Hepatic stellate cell (primary cell): ENCODE measurements around the gene YWHAQ.
A peak's percentile ranks its signal among the peaks of the same experiment; 100 is the strongest.
"Not testable (repeated sequence)": the region's sequence is repeated elsewhere in the genome, so short reads cannot be mapped to it uniquely, and the experiment has no call there.

Experiments used
- DNase-seq: peaks from one replicate; pipeline ENCODE4 v3.0.0; 2011; ENCODE audit warnings: low spot score

The YWHAQ gene

DNA sequence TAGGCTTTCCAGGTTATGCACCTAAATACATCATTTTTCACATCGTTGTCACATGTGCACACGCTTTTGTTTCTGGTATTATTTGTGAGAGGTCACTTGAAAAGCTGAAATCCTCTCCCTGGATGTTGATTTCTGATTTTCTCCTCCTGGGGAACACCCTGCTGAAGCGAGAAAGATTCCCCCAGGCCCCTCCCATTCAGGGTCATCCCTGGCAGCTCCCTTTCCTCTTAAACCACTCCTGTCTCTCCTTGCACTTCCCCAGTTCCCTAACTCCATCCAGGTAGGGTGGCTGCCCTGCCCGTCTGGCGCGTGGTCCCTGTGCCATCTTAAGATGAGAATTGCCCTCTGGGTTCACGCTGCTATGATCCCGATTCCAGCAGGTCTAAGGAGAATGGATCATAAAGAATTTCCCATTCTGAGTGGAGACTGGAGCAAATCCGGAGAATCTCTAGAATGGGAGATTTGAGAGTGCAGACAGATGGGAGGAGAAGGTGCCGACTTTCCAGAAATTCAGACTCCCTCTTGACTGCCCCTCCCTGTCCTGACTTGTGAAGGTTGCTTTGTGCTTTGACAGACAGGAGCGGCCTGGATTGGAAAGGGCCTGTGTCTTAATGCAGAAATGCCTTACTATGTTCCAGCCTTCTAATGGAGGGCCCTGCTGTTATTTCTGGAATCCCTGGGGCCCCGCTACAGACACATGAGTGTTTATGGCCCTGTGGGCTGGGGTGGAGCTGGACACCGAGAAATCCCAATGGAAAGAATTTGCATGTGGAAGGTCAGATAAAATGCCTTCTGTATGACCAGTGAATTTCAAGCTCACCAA lies 1.3 kb upstream of the YWHAQ start:
- DNase-seq, result peak; percentile 72

DNA sequence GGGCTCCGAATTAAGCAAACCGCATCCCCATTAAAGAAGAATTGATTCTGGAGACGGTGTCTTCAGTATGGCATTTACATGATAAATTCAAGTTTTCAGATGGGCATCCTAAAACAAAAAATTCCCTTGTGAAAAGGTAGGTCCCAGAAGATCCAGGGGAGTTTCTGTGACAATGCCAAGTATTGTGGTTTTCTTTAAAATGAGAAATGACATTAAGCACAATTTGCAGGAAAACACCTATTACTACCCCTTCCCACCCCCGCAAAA lies 689 bp upstream of the YWHAQ start:
- no peak for DNase-seq

GRCh38 chr2:9630117-9630735 lies 571 bp downstream of the YWHAQ start:
- DNase-seq, result peak; percentile 56

DNA sequence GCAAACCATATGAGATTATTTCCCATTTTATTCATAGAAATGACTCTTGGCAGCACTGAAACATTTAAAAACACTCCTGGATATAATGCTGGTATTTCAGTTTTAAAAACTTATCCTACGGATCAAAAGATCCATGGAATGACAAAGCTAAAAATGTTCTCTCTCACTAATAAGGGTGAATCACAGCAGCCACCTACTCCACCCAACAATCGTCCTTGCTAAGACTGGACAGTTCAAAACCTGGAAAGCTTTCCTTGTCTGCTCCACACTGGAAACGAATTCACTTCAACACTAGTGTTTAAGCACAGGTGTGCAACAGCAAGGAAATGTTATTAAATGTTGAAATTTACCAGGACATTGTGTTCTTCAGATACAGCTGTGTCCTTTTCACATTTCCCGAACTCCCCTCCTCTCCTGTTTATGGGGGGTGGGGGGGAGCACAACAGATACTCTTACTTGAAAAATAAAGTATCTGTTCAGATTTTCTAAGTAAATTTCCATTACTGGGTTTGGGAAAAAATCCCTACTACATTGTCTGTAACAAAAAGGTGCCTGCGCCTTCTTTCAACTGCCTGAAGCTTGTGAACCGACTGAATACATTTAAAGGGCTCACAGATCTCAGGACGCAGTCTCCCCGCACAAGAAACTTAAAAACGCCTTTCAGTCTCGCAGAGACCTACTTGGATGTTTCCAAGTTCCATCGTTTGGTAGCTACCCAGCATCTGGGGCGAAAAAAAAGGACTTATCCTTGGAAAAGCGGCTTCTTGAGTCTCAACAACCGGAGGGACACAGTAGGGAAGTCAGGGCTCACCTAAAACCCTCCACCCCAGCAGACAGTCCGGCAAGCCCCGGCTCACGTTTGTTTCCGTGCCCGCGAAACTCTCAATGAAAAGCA lies 1.3 kb downstream of the YWHAQ start:
- peak; percentile 42 for DNase-seq

DNA sequence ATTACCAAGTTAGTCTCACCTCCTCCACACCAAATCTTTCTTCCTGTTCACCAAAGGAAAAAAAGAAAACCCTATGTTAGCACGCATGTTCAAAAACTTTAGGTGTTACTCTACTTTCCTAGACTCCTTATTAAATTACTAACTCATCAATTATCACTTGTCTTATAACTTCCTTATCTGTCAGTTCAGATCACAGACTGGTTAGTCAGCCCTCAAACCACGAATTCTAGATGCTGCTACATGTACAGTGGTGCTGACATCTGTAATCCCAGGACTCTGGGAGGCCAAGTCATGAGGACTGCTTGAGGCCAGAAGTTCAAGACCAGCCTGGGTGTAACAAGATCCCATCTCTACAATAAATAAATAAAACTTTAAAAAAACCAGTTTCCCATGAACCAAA lies 3.5 kb downstream of the YWHAQ start:
- DNase-seq, result no peak

- DNase-seq, result no peak
These were observed 7.6 kb downstream of the YWHAQ start for GRCh38 chr2:9623151-9623550.

DNA sequence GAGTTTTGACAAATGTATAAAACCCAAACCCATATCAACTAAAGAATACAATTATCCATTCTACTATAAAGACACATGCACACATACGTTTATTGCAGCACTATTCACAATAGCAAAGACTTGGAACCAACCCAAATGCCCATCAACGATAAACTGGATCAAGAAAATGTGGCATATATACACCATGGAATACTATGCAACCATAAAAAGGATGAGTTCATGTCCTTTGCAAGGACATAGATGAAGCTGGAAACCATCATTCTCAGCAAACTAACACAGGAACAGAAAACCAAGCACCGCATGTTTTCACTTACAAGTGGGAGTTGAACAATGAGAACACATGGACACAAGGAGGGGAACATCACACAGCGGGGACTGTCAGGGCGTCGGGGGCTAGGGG lies 9.1 kb downstream of the YWHAQ start:
- DNase-seq, result not testable (repeated sequence)

GRCh38 chr2:9618410-9618809 lies 12.4 kb downstream of the YWHAQ start:
- DNase-seq, result no peak

DNA sequence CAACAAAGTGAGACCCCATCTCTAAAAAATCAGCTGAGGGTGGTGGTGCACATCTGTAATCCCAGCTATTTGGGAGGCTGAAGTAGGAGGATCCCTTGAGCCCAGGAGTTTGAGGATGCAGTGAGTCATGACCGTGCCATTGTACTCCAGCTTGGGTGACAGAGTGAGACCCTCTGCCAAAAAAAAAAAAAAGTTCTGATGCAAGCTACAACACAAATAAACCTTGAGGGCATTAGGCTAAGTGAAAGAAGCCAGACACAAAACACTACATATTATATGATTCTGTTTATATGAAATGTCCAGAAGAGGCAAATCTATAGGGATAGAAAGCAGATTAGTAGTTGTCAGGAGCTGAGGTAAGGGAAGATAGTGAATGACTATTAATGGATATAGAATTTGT lies 13.0 kb downstream of the YWHAQ start:
- no peak for DNase-seq

DNA sequence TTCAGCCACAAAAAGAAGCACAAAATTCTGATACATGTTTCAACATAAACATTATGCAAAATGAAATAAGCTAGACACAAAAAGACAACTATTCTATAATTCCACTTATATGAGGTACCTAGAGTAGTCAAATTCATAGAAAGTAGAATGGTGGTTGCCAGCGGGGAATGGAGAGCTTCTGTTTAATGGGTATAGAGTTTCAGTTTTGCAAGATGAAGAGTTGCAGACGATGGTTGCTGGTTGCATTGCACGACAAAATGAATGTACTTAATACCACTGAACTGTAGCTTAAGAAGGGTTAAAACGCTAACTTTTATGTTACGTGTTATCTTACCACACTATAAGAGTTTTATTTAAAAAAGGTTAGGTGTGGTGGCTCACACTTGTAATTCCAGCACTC lies 13.5 kb downstream of the YWHAQ start:
- DNase-seq, result no peak

DNA sequence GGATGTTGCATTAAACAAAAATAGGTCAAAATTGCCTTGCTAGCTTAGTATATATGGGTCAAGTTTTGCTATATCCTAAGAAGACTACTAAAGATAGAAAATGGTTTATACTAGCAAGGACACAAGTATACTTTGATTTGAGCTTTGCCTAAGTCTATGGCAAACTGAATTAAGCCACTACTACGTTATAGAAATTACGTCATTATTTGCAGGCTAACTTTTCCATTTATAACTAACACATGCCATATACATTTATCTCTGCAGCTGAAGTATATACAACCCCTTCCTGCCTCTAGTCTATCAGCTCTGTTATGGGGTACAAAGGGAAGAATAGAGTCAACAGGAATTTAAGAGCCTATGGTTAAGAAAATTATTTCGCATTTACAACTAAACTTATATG lies 16.2 kb downstream of the YWHAQ start:
- DNase-seq, result no peak

DNA sequence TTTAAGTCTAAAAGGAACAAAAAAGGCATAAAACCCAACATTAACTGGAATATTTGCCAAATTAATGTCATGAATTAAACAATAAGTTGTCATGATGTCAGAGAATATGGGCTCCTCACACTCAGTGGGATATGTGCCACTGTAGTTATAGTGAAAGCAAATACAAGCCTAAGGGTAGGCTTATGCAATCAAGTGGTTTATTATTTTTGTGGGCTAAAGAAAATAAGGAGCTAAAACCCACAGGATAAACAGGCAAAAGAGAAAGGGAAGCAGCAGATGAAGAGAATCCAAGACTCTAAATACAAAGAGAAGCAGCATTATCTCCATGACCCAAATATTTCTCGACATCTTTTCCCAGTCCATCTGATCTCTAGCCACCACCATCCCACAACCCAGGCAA lies 17.5 kb downstream of the YWHAQ start:
- peak; percentile 79 for DNase-seq

DNA sequence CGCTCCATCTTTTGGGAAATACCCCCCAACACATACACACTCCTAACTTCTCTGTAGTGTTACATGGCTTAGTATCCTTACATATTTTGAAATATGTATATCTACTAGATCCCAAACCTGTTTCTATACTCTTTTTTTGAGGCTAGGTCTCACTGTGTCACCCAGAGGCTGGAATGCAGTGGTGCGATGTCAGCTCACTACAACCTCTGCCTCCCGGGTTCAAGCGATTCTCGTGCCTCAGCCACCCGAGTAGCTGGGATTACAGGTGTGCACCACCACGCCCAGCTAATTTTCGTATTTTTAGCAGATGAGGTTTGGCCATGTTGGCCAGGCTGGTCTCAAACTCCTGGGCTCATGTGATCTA lies 19.3 kb downstream of the YWHAQ start:
- not testable (repeated sequence) for DNase-seq

DNA sequence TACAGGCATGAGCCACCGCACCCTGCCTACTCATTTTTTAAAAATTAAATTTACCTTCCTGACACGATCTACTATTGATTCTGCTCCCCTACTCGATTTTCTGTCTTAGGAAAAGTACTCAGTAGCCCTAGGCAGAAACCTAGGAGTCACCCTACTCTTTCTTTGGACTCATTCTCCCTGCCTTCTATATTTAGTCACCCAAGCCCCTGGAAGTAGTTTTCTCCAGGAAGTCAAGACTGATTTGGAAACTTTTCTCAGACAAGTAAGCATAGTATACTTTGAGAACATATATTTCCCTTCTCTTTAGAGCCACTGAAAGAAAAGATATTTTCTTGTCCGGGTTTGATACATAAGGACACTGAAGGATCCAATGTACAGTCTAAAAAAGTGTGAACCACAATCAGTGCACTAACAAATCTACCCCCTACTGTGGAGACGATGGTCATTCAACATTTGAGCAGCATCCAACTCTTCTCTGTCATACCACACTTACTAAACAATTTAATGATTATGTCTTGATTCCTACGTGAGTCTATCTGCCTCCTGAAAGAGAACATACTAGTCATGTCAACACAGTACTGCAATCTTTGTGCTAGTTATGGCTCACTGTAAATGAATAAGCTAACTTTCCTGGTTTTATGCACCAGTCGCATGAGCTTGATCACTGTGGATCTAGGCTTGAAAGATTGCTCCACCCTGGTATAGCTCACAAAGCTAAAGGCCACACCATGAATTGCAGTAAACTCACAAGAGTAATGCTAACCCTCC lies 19.8 kb downstream of the YWHAQ start:
- no peak for DNase-seq

DNA sequence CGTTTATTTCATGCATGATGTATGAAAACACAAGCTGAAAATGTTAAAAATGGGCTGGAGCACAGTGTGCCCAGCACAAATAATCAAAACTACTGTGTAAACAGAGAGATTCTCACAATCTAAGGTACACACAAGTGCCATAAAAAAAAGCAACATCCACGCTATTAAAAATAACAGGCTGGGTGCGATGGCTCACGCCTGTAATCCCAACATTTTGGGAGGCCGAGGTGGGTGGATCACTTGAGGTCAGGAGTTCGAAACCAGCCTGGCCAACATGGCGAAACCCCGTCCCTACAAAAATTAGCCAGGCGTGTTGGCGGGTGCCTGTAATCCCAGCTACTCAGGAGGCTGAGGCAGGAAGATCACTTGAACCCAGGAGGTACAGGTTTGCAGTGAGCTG lies 22.3 kb downstream of the YWHAQ start:
- not testable (repeated sequence) for DNase-seq

- no peak for DNase-seq
These were observed 28.4 kb downstream of the YWHAQ start for GRCh38 chr2:9602412-9602811.

GRCh38 chr2:9601397-9601796 lies 29.4 kb downstream of the YWHAQ start:
- no peak for DNase-seq

DNA sequence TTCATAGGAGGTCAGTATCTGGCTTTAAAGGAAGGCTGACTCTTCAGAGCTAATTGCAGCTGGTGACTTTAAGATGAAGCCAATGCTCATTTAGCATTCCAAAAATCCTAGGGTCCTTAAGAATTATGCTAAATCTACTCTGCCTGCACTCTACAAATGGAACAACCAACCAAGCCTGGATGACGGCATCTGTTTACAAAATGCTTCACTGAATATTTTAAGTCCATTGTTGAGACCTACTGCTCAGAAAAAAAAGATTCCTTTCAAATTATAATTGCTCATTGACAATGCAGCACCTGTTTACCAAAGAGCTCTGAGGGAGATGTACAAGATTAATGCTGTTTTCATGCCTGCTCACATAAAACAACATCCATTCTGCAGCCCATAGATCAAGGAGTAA lies 31.4 kb downstream of the YWHAQ start:
- DNase-seq, result no peak

DNA sequence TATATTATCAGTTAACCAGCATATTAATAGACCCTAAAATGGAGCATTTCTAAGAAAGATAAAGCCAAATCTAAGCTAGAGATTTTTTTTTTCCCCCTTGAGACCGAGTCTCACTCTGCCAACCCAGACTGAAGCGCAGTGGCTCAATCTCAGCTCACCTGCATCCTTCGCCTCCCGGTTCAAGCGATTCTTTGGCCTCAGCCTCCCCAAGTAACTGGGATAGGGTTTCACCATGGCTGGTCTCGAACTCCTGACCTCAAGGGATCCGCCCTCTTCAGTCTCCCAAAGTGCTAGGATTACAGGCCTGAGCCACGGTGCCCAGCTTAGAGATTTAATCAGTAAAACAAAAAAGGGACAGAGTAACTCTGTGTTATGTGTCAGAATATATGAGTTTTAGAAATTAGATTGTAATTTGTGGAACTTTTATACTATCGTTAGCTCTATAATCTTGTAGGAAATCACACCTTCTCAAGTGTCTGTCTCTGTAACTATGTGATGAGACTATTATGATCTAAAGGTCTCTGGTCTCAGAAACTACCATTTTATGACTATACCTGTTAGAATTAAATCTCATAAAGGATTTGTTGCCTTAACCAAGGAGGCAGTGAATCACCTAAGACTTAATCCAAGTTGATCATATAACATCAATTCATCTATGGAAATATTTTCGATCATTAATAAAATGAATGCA lies 34.0 kb downstream of the YWHAQ start:
- no peak for DNase-seq

GRCh38 chr2:9595746-9596145 lies 35.1 kb downstream of the YWHAQ start:
- DNase-seq, result no peak

- not testable (repeated sequence) for DNase-seq
These were observed 35.5 kb downstream of the YWHAQ start for GRCh38 chr2:9595256-9595655.
